GM21447 (cell line): Measurements from ENCODE around the gene VAMP2.

Experiments used
- ATAC-seq: cut with Tn5 transposase; IDR thresholded peaks from one replicate; pipeline ENCODE4 v1.9.1; 2021; ENCODE audit not compliant: unreplicated experiment

Gene VAMP2

GRCh38 chr17:8123695-8124349 lies 38.9 kb downstream of the VAMP2 start, which contains the start of gene HES7:
Gene HES7 (minus strand): TSS chr17:8124106. CDS start chr17:8124084, 22 bp downstream.
- no peak for ATAC-seq

GRCh38 chr17:8122924-8123694 lies 39.6 kb downstream of the VAMP2 start:
- ATAC-seq = no peak

- no peak for ATAC-seq
Measured at GRCh38 chr17:8122422-8122923, 40.3 kb downstream of the VAMP2 start.

- ATAC-seq = no peak
Measured at GRCh38 chr17:8121681-8122421, 40.9 kb downstream of the VAMP2 start.

GRCh38 chr17:8121407-8121680 lies 41.4 kb downstream of the VAMP2 start:
- ATAC-seq = no peak

GRCh38 chr17:8120520-8121406 lies 42.0 kb downstream of the VAMP2 start:
- ATAC-seq = no peak

GRCh38 chr17:8119581-8120519 lies 42.9 kb downstream of the VAMP2 start:
- ATAC-seq = peak; percentile 27

- ATAC-seq = peak; percentile 31
Measured at GRCh38 chr17:8118769-8119580, 43.8 kb downstream of the VAMP2 start.

GRCh38 chr17:8117980-8118768 lies 44.6 kb downstream of the VAMP2 start, which contains the start of gene ALOXE3:
Gene ALOXE3 (minus strand): TSS chr17:8118514. CDS start chr17:8117990, 524 bp downstream.
- ATAC-seq = no peak

- ATAC-seq = no peak
Measured at GRCh38 chr17:8117367-8117979, 45.3 kb downstream of the VAMP2 start.

- ATAC-seq = no peak
Measured at GRCh38 chr17:8116776-8117175, 46.0 kb downstream of the VAMP2 start.

GRCh38 chr17:8110907-8111306 lies 51.8 kb downstream of the VAMP2 start:
- no peak for ATAC-seq

GRCh38 chr17:8110456-8110804 lies 52.3 kb downstream of the VAMP2 start:
- no peak for ATAC-seq

GRCh38 chr17:8109661-8110455 lies 52.9 kb downstream of the VAMP2 start:
- ATAC-seq = no peak
